DND-41 (cell line): ENCODE data around the gene PRRC2B.

ENCODE experiments used
- ATAC-seq: fragments of 200-7000 bp; cut with Tn5 transposase; 3 replicates; pipeline ENCODE4 v1.9.1; 2021; ENCODE audit warnings: low read depth; ENCODE audit not compliant: insufficient read depth
- DNase-seq: peaks from one replicate; pipeline ENCODE4 v3.0.0-alpha.2; 2020
- H2AFZ ChIP-seq: 2 replicates; pipeline ENCODE4 v1.6.0; 2012; ENCODE audit warnings: low read depth, low read length
- H3K27ac ChIP-seq: 2 replicates; pipeline ENCODE4 v1.5.1; 2012; ENCODE audit warnings: low read length, inconsistent platforms
- H3K27me3 ChIP-seq: fragments of 200-600 bp; sonication (generic); 2 replicates; pipeline ENCODE4 v1.6.0; 2012; ENCODE audit warnings: low read length, mild to moderate bottlenecking, inconsistent platforms; ENCODE audit not compliant: insufficient read depth, poor library complexity
- H3K36me3 ChIP-seq: 2 replicates; pipeline ENCODE4 v1.5.1; 2012; ENCODE audit warnings: low read length, inconsistent platforms; ENCODE audit not compliant: insufficient read depth
- H3K4me1 ChIP-seq: 2 replicates; pipeline ENCODE4 v1.5.1; 2012; ENCODE audit warnings: mild to moderate bottlenecking, low read length; ENCODE audit not compliant: insufficient read depth
- H3K4me2 ChIP-seq: 2 replicates; pipeline ENCODE4 v1.6.0; 2012; ENCODE audit warnings: mild to moderate bottlenecking, moderate library complexity, low read length, inconsistent platforms; ENCODE audit not compliant: insufficient read depth
- H3K4me3 ChIP-seq, 2 experiments: fragments of 200-600 bp in 1 of 2; shearing (Covaris generic) in 1 of 2; 2 replicates each; pipeline ENCODE4 v1.5.1; 2012 to 2016; ENCODE audit warnings: inconsistent platforms in 2 of 2, low read length in 2 of 2, mild to moderate bottlenecking in 2 of 2, low read depth in 1 of 2, moderate library complexity in 1 of 2
- H3K79me2 ChIP-seq: 2 replicates; pipeline ENCODE4 v1.6.0; 2012; ENCODE audit warnings: low read length, inconsistent platforms; ENCODE audit not compliant: insufficient read depth
- H3K9ac ChIP-seq: 2 replicates; pipeline ENCODE4 v1.6.0; 2012; ENCODE audit warnings: low read depth, mild to moderate bottlenecking, inconsistent platforms, low read length, moderate library complexity
- H3K9me3 ChIP-seq: 2 replicates; pipeline ENCODE4 v1.5.1; 2012; ENCODE audit warnings: low read length, moderate library complexity, mild to moderate bottlenecking, inconsistent platforms; ENCODE audit not compliant: insufficient read depth, severe bottlenecking
- H4K20me1 ChIP-seq: 2 replicates; pipeline ENCODE4 v1.6.0; 2012; ENCODE audit warnings: low read length; ENCODE audit not compliant: insufficient read depth
- EZH2 ChIP-seq: IDR thresholded peaks from 3 replicates; pipeline ENCODE4 v1.6.1; 2012; ENCODE audit warnings: borderline replicate concordance, low read depth, mild to moderate bottlenecking, moderate library complexity, low read length, inconsistent platforms; ENCODE audit not compliant: severe bottlenecking
- TF ChIP-seq, protein P1 (sequence below): IDR thresholded peaks from 2 replicates; pipeline ENCODE4 v1.5.1; 2012; ENCODE audit warnings: borderline replicate concordance, low read length, moderate library complexity, mild to moderate bottlenecking; ENCODE audit not compliant: poor library complexity, severe bottlenecking; ENCODE audit errors: extremely low read depth

PRRC2B gene

DNA sequence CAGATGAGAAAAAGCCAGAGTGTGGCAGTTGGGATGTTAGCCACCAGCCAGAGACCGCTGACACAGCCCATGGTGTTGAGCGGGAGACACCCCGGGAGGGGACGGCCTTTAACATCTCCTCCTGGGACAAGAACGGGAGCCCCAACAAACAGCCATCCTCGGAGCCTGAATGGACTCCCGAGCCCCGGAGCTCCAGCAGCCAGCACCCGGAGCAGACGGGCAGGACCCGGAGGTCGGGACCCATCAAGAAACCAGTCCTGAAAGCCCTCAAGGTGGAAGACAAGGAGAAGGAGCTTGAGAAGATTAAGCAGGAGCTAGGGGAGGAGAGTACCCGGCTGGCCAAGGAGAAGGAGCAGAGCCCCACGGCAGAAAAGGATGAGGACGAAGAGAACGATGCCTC is 80.8 kb downstream of the PRRC2B start:
- DNase-seq: no peak
- Histone ChIP-seq H3K79me2 (peaks cover 34% of the 10 kb centered on the region), H3K9ac (no peak overlapping the region), H4K20me1 (peaks cover 73% of the 10 kb centered on the region), H2AFZ (no peak overlapping the region), H3K27ac (no peak overlapping the region), H3K9me3 (no peaks in the 10 kb centered on the region), H3K4me1 (no peaks in the 10 kb centered on the region), H3K4me3 (no peak overlapping the region), H3K27me3 (no peaks in the 10 kb centered on the region), H3K36me3 (peaks cover 96% of the 10 kb centered on the region), H3K4me2 (no peak overlapping the region)
- TF ChIP-seq, protein P1, sequence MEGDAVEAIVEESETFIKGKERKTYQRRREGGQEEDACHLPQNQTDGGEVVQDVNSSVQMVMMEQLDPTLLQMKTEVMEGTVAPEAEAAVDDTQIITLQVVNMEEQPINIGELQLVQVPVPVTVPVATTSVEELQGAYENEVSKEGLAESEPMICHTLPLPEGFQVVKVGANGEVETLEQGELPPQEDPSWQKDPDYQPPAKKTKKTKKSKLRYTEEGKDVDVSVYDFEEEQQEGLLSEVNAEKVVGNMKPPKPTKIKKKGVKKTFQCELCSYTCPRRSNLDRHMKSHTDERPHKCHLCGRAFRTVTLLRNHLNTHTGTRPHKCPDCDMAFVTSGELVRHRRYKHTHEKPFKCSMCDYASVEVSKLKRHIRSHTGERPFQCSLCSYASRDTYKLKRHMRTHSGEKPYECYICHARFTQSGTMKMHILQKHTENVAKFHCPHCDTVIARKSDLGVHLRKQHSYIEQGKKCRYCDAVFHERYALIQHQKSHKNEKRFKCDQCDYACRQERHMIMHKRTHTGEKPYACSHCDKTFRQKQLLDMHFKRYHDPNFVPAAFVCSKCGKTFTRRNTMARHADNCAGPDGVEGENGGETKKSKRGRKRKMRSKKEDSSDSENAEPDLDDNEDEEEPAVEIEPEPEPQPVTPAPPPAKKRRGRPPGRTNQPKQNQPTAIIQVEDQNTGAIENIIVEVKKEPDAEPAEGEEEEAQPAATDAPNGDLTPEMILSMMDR: no peak
- TF ChIP-seq EZH2: no peak
- no peak for ATAC-seq

DNA sequence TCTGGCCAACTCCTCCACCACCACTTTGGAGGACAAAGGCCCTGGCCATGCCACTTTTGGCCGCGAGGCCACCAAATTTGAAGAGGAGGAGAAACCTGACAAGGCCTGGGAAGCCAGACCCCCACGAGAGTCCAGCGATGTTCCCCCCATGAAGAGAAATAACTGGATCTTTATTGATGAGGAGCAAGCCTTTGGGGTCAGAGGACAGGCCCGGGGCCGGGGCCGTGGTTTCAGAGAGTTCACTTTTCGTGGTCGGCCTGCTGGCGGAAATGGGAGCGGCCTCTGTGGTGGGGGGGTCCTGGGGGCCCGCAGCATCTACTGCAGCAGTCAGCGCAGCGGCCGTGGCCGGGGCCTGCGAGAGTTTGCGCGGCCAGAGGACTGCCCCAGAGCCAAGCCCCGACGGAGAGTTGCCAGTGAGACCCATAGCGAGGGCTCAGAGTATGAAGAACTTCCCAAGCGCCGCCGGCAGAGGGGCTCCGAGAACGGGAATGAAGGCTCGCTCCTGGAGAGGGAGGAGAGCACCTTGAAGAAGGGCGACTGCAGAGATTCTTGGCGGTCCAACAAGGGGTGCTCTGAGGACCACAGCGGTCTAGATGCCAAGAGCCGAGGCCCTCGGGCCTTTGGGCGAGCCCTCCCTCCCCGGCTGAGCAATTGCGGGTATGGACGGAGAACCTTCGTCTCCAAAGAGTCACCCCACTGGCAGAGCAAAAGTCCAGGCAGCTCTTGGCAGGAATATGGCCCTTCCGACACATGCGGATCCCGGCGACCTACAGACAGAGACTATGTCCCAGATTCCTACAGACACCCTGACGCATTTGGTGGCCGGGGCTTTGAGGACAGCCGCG is 81.4 kb downstream of the PRRC2B start:
- peaks cover 96% of the 10 kb centered on the region for H3K36me3 ChIP-seq
- H2AFZ ChIP-seq: no peak overlapping the region
- no peaks in the 10 kb centered on the region for H3K9me3 ChIP-seq
- peaks cover 73% of the 10 kb centered on the region for H4K20me1 ChIP-seq
- no peak overlapping the region for H3K27ac ChIP-seq
- H3K4me3 ChIP-seq: no peak overlapping the region
- DNase-seq (no peak), ATAC-seq (no peak)
- peaks cover 29% of the 10 kb centered on the region for H3K79me2 ChIP-seq
- H3K4me2 ChIP-seq: no peak overlapping the region
- no peaks in the 10 kb centered on the region for H3K4me1 ChIP-seq
- H3K9ac ChIP-seq: no peak overlapping the region
- TF ChIP-seq, protein P1: no peak
- no peak for TF ChIP-seq EZH2
- H3K27me3 ChIP-seq: no peaks in the 10 kb centered on the region

DNA sequence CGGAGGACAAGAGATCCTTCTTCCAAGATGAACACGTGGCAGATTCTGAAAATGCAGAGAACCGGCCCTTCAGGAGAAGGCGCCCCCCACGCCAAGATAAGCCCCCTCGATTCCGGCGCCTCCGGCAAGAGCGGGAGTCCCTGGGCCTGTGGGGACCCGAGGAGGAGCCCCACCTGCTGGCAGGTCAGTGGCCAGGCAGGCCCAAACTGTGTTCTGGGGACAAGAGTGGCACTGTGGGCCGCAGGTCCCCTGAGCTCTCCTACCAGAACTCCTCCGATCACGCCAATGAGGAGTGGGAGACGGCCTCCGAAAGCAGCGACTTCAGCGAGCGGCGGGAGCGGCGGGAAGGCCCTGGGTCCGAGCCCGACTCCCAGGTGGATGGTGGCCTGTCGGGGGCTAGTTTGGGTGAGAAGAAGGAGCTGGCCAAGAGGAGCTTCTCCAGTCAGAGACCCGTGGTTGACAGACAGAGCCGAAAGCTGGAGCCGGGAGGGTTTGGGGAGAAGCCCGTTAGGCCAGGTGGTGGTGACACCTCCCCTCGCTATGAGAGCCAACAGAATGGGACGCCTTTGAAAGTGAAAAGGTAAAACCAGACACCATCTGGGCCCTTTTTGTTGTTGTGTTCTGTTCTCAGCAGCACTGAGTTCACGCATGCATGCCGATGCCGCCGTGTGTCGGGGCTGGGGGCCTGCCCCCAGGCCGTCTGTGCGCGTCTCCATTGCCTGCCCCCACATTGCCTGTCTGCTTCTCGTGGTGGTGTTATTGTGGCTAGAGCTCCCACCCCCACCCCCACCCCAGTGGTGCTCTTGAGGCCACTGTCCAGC is 82.3 kb downstream of the PRRC2B start:
- peaks cover 67% of the 10 kb centered on the region for H4K20me1 ChIP-seq
- H2AFZ ChIP-seq: no peak overlapping the region
- no peaks in the 10 kb centered on the region for H3K4me1 ChIP-seq
- H3K9ac ChIP-seq: no peak overlapping the region
- no peaks in the 10 kb centered on the region for H3K27me3 ChIP-seq
- H3K9me3 ChIP-seq: no peaks in the 10 kb centered on the region
- no peak overlapping the region for H3K4me2 ChIP-seq
- no peak for DNase-seq
- no peak overlapping the region for H3K4me3 ChIP-seq
- TF ChIP-seq, protein P1: peak; percentile 40
- TF ChIP-seq EZH2: no peak
- no peak overlapping the region for H3K27ac ChIP-seq
- 0 out of 3 replicates have a peak, but pooled peaks have one; percentile 34 for ATAC-seq
- peaks cover 23% of the 10 kb centered on the region for H3K79me2 ChIP-seq
- peaks cover 93% of the 10 kb centered on the region for H3K36me3 ChIP-seq
